GM19193 (cell line): ENCODE data around the gene MCF2L2.
A peak's percentile ranks its signal among the peaks of the same experiment; 100 is the strongest.

Experiments used
- POLR2A ChIP-seq: IDR thresholded peaks from 4 replicates; pipeline ENCODE4 v1.6.1; 2011; ENCODE audit not compliant: insufficient read depth, insufficient read length; ENCODE audit errors: extremely low read depth

The MCF2L2 gene

GRCh38 chr3:183307749-183308148, 120.7 kb downstream of the MCF2L2 start:
- no peak for TF ChIP-seq POLR2A

DNA sequence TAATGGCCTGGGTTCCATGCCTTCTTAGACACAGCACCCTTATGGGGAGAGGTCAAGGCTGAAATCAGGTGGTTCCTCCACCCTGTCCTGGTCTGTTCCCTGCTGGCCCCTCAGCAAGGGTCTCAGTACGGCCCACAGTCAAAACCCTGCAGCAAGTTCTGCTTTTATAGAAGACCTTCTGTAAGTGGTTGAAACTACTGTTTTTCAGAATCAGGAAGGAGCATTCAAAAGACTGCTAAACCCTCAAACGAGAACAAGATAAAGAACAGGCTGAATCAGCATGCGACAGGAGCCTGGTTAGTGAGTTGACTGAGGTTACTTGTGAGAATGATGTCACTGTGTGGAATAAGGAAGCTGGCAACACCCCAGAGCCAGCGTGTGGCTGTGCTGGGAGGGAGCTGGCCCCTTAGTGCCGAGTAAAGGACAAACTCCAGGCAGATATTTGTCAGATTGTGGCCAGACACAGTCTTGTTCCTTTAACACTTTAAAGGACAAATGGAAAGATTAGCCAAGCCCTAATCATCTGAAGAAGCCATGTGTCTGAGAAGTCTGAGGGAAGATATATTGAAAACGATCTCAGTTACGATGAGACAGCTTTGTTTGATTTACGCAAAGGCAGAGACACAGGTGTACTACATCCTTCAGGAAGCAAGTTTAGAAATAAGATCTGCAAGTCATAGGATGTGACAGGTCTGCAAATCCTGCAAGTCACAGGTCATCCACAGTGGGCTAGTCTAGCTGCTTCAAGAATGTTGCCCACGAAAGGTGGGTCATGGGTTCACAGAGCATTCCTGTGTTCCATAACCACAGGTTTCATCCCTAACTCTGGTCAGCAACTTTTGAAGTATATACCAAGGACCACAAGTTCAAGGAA, 121.4 kb downstream of the MCF2L2 start:
- no peak for TF ChIP-seq POLR2A

DNA sequence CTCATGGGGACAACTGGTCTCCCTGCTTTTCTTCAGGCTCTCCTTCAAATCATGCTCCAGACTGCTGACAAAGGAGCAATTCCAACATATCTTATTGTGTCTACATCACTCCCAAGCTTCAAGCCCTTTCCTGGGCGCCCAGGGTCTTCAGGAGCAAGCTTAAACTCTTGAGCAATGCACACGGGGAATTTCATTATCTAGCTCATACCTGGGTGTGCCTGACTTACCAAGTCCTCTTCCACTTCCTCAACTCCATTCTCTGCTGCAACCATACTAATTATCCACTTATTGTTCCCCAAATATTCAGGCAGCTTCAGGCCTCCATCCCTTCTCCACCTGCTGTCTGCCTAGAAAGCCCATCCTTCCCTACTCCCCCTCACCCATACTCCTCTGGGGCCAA, 124.7 kb downstream of the MCF2L2 start:
- no peak for TF ChIP-seq POLR2A

DNA sequence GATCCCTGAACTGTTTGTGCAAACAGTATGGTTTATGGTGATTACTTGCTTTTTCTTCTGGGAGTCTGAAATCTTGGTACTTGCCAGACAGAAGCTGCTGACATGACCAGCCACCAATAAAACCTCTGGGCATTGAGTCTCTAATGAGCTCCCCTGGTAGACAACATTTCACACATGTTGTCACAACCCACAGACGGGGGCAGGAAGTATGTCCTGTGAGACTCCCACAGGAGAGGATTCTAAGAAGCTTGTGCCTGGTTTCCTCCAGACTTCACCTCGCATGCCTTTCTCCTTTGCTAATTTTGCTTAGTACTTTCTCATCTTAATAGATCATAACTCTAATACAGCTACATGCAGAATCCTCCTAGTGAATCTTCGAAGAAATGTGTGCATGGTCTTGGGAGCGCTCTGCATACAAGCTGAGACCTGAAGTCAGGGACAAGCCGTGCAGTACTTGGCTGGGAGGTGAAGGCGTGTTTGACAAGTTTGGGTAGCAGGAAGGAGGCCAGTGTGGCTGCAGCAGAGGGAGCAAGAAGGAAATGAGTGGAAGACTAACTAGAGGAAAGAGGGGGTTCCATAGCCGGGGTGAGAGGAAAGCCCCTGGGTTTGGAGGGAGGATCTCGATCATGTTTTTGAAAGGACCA, 126.4 kb downstream of the MCF2L2 start:
- no peak for TF ChIP-seq POLR2A

DNA sequence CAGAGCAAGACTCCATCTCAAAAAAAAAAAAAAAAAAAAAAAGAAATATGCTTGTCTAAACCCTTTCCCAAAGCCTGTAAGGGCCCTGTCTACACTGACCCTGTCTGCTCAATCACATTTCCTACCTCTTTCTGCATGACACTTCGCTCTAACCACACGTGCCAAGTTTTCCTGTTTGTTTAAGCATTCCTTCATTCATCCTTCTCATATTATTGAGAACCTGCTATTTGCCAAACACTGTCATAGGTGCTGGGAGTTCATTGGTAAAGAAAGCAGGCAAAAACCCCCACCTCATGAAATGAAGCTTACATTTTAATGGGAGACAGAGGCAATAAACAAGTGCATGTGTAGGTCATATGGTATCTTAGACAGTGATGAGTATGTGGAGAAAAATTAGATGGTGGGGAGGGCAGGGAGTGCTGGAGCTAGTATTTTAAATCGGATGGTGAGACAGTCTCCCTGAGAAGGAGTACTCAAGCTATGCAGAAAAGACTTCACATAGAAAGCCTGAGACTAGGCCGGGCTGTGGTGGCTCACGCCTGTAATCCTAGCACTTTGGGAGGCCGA, 127.3 kb downstream of the MCF2L2 start:
- TF ChIP-seq POLR2A: no peak

DNA sequence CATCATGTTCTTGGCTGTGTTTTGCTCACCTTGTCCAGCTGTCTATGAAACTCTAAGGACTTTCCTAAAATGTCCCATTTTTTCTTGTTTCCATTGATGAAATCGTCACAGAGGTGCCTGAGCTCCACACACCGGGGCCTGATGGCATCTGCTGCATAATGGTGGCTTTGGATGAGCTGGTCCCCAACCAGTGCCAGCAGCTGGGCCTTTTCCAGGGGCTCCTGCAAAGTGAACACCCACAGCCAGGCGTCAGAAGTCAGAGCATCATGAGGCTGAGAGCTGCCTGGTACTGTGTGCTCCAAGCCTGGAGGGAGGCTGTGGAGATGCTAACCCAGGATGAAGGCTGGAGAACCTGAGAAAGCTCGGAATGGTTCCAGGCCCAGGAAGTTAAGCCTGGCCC, 128.4 kb downstream of the MCF2L2 start:
- no peak for TF ChIP-seq POLR2A

GRCh38 chr3:183298701-183299153, 129.7 kb downstream of the MCF2L2 start:
- no peak for TF ChIP-seq POLR2A

DNA sequence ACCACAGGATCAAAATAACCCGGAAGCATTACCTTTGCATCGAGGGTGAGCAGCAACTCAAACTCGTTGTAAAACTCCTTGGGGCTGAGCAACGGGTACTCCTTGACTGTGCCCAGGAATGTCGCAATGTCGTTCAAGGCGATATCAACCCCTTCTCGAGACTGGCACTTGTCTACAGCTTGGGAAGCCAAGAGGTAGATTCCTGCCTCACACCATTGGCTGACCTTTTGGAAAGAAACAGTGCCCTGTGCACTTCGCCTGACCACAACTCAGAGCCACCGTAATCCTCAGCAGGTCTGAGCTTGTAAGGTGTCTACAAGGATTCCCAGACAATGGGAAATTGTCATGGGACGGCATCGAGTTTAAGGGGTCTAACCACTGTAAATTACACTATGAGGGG, 131.5 kb downstream of the MCF2L2 start:
- TF ChIP-seq POLR2A: no peak

DNA sequence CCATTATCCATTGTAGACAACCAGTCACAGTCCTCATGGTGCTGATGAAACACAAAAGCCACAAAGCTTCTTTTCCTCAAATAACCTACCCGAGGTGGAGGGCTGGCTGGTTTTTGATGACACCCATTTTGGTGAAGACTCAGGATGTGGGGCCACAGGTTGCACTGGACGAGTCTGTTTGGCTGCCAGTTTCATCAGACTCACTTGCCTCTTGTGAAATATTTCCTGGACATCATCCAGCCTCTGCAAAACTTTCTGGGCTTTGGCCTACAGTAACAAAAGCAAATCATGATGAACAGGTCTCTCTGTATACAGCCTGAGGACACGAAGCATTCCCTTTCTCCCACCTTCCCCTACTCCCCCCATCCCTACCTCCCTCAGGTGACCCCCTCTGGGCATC, 133.2 kb downstream of the MCF2L2 start:
- TF ChIP-seq POLR2A: no peak

GRCh38 chr3:183293966-183294365, 134.5 kb downstream of the MCF2L2 start:
- TF ChIP-seq POLR2A: no peak

GRCh38 chr3:183291497-183292031, 136.9 kb downstream of the MCF2L2 start:
- TF ChIP-seq POLR2A: no peak

- TF ChIP-seq POLR2A: no peak
Measured at GRCh38 chr3:183290216-183290615, 138.2 kb downstream of the MCF2L2 start.

GRCh38 chr3:183288117-183288516, 140.3 kb downstream of the MCF2L2 start:
- no peak for TF ChIP-seq POLR2A

- no peak for TF ChIP-seq POLR2A
Measured at GRCh38 chr3:183287301-183287971, 141.0 kb downstream of the MCF2L2 start.

GRCh38 chr3:183285828-183286457, 142.5 kb downstream of the MCF2L2 start:
- TF ChIP-seq POLR2A: peak; percentile 49

DNA sequence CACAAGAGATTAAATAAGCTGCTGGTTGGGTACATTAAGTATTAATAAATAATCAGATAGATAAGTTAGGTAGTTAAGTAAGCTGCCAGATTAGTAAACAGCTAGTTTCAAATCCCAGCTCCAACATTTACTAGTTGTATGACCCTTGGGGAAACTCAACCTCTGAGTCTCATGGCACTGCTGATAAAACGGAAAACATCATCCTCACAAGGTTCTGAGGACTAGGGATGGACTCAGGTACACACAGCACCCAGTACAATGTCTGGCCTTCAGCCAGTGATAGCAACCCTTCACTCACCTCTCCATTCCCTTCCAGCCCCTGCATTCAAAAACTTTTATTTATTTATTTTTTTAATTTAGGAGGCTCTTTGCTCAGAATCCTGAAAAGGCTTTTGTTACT, 143.1 kb downstream of the MCF2L2 start:
- no peak for TF ChIP-seq POLR2A
